Ishikawa (cell line): ENCODE results near the gene F12.

ENCODE experiments used
- CEBPB ChIP-seq: IDR thresholded peaks from 2 replicates; pipeline ENCODE4 v1.6.1; 2012
- CREB1 ChIP-seq: IDR thresholded peaks from 2 replicates; pipeline ENCODE4 v1.6.1; 2012; ENCODE audit warnings: low read depth
- EGR1 ChIP-seq: IDR thresholded peaks from 2 replicates; pipeline ENCODE4 v1.6.1; 2012
- EP300 ChIP-seq: IDR thresholded peaks from 2 replicates; pipeline ENCODE4 v1.6.1; 2012; ENCODE audit warnings: borderline replicate concordance
- FOXM1 ChIP-seq: IDR thresholded peaks from 2 replicates; pipeline ENCODE4 v1.6.1; 2012; ENCODE audit warnings: low read depth, borderline replicate concordance
- MAX ChIP-seq: IDR thresholded peaks from 2 replicates; pipeline ENCODE4 v1.6.1; 2012
- NFIC ChIP-seq: IDR thresholded peaks from 2 replicates; pipeline ENCODE4 v1.6.1; 2012
- RAD21 ChIP-seq: IDR thresholded peaks from 2 replicates; pipeline ENCODE4 v1.6.1; 2012; ENCODE audit warnings: low read depth
- REST ChIP-seq: IDR thresholded peaks from 2 replicates; pipeline ENCODE4 v1.6.1; 2012; ENCODE audit warnings: low read depth, mild to moderate bottlenecking
- TAF1 ChIP-seq: IDR thresholded peaks from 2 replicates; pipeline ENCODE4 v1.6.1; 2012; ENCODE audit warnings: low read depth, mild to moderate bottlenecking
- TCF12 ChIP-seq: IDR thresholded peaks from 2 replicates; pipeline ENCODE4 v1.6.1; 2012; ENCODE audit warnings: low read depth
- TEAD4 ChIP-seq: IDR thresholded peaks from 2 replicates; pipeline ENCODE4 v1.6.1; 2012
- USF1 ChIP-seq: IDR thresholded peaks from 2 replicates; pipeline ENCODE4 v1.6.1; 2012
- YY1 ChIP-seq: IDR thresholded peaks from 2 replicates; pipeline ENCODE4 v1.6.1; 2012; ENCODE audit warnings: low read depth
- ZBTB7A ChIP-seq: IDR thresholded peaks from 2 replicates; pipeline ENCODE4 v1.6.1; 2012; ENCODE audit warnings: low read depth

Gene F12

GRCh38 chr5:177372034-177372896 is 37.1 kb downstream of the F12 start:
- TF ChIP-seq ZBTB7A (no peak), YY1 (no peak), USF1 (no peak), NFIC (no peak), EP300 (no peak), RAD21 (no peak), CREB1 (no peak), FOXM1 (no peak), TAF1 (no peak)

GRCh38 chr5:177371120-177372033 is 38.0 kb downstream of the F12 start:
- TF ChIP-seq CEBPB = no peak
- TF ChIP-seq RAD21 = no peak
- peak; percentile 9; the same call in 1 of the 2 replicates for TF ChIP-seq TCF12
- no peak for TF ChIP-seq ZBTB7A
- TF ChIP-seq TAF1 = no peak

GRCh38 chr5:177370488-177371119 is 38.8 kb downstream of the F12 start:
- TF ChIP-seq ZBTB7A (no peak), TCF12 (peak; percentile 21; the same call in 1 of the 2 replicates), YY1 (no peak), USF1 (0 out of 2 replicates have a peak, but pooled peaks have one; percentile 16), TEAD4 (no peak), EP300 (no peak), NFIC (no peak), CREB1 (no peak), FOXM1 (no peak), MAX (peak; percentile 95), REST (no peak), CEBPB (no peak), EGR1 (no peak), RAD21 (peak; percentile 59), TAF1 (0 out of 2 replicates have a peak, but pooled peaks have one; percentile 33)

GRCh38 chr5:177369645-177370440 is 39.5 kb downstream of the F12 start:
- TF ChIP-seq EGR1 (no peak), MAX (no peak), ZBTB7A (no peak), TAF1 (no peak), USF1 (no peak), CEBPB (no peak), RAD21 (no peak), TEAD4 (no peak), FOXM1 (no peak), REST (no peak), YY1 (no peak), EP300 (no peak), CREB1 (no peak), TCF12 (no peak), NFIC (no peak)
